Adipocyte (in vitro differentiated cells): Measurements from ENCODE around the gene E2F1.

ENCODE experiments used
- DNase-seq: peaks from one replicate; pipeline ENCODE4 v3.0.0-alpha.2; 2015; ENCODE audit warnings: low read depth
- H3K27me3 ChIP-seq: replicated peaks from 2 replicates; pipeline ENCODE4 v1.7.0; 2013; ENCODE audit warnings: mild to moderate bottlenecking, low read length, moderate library complexity; ENCODE audit not compliant: control insufficient read depth, insufficient read depth
- H3K36me3 ChIP-seq: 2 replicates; pipeline ENCODE4 v1.7.0; 2013; ENCODE audit warnings: low read length, mild to moderate bottlenecking, moderate library complexity; ENCODE audit not compliant: control insufficient read depth, insufficient read depth, severe bottlenecking
- H3K4me1 ChIP-seq: 2 replicates; pipeline ENCODE4 v1.7.0; 2013; ENCODE audit warnings: mild to moderate bottlenecking, low read length, moderate library complexity; ENCODE audit not compliant: control insufficient read depth, insufficient read depth
- H3K4me3 ChIP-seq: 2 replicates; pipeline ENCODE4 v1.7.0; 2013; ENCODE audit warnings: mild to moderate bottlenecking, low read length, moderate library complexity
- H3K9ac ChIP-seq: 2 replicates; pipeline ENCODE4 v1.7.0; 2013; ENCODE audit warnings: mild to moderate bottlenecking, low read length, moderate library complexity
- H3K9me3 ChIP-seq: 2 replicates; pipeline ENCODE4 v1.7.0; 2013; ENCODE audit warnings: mild to moderate bottlenecking, low read length, moderate library complexity; ENCODE audit not compliant: control insufficient read depth

E2F1 gene

DNA sequence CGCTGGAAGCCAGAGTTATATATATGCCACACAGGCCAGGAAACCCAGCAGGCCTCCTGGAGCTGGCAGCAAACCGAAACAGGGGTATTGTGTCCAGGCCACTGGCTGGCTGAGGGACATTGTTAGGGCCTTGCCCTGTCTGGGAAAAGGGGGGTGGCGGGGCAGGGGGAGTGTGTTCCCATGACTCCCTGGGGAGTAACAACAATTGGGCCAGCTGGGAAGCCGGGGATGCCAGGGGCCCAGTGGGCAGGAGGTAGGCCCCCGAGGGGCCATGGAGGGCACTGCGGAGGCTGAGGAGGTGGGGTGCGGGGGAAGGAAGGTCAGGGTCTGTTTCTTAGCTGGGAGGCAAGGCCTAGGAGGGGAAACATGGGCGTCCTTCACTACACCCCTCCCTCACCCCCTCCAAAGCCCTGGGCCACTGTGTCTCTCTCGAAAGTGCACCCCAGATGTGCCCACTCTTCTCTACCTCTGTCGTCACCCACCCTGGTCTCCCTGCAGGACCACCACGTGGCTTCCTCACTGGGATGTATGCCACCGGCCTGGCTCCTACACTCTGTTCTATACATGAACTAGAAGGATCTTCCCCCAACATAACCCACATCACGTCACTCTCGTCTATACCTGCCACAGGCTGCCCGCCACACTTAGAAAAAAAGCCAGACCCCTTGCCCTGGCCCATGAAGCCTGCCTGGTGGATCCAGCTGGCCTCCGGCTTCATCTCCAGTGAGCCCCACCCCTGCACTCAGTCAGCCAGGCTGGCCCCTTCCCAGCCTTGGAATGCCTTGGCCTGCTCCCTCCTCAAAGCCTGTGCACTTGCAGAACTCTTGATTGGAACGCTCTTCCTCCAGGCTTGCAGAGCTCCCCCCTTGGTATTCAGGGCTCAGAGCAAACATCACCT, 7.8 kb upstream of the E2F1 start:
- H3K4me1 ChIP-seq: peaks cover 31% of the 10 kb centered on the region
- H3K9me3 ChIP-seq: no peaks in the 10 kb centered on the region
- DNase-seq: no peak
- H3K4me3 ChIP-seq: no peak overlapping the region
- no peaks in the 10 kb centered on the region for H3K27me3 ChIP-seq
- no peaks in the 10 kb centered on the region for H3K36me3 ChIP-seq
- no peak overlapping the region for H3K9ac ChIP-seq

- H3K9me3 ChIP-seq: no peaks in the 10 kb centered on the region
- H3K4me1 ChIP-seq: peaks cover 38% of the 10 kb centered on the region
- no peak for DNase-seq
- no peak overlapping the region for H3K9ac ChIP-seq
- H3K27me3 ChIP-seq: no peaks in the 10 kb centered on the region
- H3K4me3 ChIP-seq: no peak overlapping the region
- H3K36me3 ChIP-seq: no peaks in the 10 kb centered on the region
These were observed 7.1 kb upstream of the E2F1 start for GRCh38 chr20:33693289-33693688.

DNA sequence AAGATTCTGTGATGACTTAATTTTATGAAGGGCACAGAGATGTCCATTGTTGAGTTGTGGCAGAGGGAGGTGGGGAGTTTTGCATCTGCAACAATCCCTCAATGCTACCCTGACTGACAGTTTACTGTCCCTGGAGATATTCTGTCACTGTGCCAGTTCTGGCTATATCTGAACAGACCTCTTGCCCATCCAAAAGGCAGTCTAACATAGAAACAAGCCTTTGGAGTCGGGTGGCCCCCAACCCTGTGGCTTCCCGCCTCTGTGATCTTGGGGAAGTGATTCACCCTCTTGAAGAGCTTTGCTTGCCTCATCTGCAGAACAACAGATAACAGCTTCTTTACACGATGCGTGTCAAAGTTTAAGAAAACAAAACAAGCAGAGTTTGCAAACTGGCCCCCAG, 3.8 kb upstream of the E2F1 start:
- DNase-seq: no peak
- H3K9ac ChIP-seq: no peak overlapping the region
- no peaks in the 10 kb centered on the region for H3K27me3 ChIP-seq
- no peak overlapping the region for H3K4me3 ChIP-seq
- no peaks in the 10 kb centered on the region for H3K9me3 ChIP-seq
- H3K36me3 ChIP-seq: no peaks in the 10 kb centered on the region
- peaks cover 44% of the 10 kb centered on the region for H3K4me1 ChIP-seq

GRCh38 chr20:33689493-33689892, 3.3 kb upstream of the E2F1 start:
- no peaks in the 10 kb centered on the region for H3K36me3 ChIP-seq
- peaks cover 47% of the 10 kb centered on the region for H3K4me1 ChIP-seq
- no peaks in the 10 kb centered on the region for H3K9me3 ChIP-seq
- H3K4me3 ChIP-seq: no peak overlapping the region
- DNase-seq: no peak
- no peaks in the 10 kb centered on the region for H3K27me3 ChIP-seq
- no peak overlapping the region for H3K9ac ChIP-seq

GRCh38 chr20:33688938-33689424, 2.8 kb upstream of the E2F1 start:
- Histone ChIP-seq H3K9ac (no peak overlapping the region), H3K9me3 (no peaks in the 10 kb centered on the region), H3K4me3 (no peak overlapping the region), H3K27me3 (no peaks in the 10 kb centered on the region), H3K36me3 (no peaks in the 10 kb centered on the region), H3K4me1 (peaks cover 42% of the 10 kb centered on the region)
- DNase-seq: no peak

DNA sequence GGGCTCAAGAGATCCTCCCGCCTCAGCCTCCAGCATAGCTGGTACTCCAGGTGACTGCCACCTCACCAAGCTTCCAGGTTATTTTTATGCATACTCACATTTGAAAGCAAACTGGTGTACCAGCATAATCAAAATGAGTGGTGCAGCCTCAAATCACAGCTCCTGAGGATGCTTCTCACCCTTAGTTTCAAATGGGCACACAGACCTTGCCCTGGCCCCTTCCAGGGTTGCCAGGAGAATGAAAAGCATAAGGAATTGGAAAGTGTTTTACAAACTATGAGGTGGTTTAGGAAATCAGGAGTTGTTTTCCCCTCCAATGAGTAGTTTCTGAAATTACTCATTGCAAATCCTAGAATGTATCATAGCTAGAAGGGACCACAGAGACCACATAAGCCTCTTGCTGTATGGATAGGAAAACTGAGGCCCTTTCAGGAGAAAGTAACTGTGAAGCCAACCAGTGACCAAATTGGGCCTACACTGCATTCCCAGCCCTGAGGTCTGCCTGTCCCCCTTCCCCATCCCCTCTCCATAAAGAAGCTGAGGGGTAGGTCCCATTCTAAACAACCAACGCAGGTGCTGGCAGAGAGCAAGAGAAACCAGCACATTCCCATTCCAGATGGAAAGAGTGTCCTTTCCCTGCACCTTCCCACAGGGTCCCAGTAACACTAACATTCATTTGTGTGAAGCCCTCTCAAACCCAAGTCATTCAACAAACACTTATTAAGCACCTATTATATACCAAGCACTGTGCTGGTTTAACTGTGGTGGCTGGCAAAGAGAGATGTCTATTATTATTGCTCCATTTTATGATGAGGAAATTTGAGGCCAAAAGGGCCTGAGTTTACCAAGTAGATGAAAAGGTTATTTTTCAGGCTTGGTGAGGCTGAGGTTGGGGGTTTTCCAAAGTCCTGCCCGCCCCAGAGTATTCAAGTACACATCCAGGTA, 2.1 kb upstream of the E2F1 start:
- Histone ChIP-seq H3K4me3 (no peak overlapping the region), H3K4me1 (peaks cover 42% of the 10 kb centered on the region), H3K27me3 (no peaks in the 10 kb centered on the region), H3K9me3 (no peaks in the 10 kb centered on the region), H3K36me3 (no peaks in the 10 kb centered on the region), H3K9ac (no peak overlapping the region)
- DNase-seq: no peak

DNA sequence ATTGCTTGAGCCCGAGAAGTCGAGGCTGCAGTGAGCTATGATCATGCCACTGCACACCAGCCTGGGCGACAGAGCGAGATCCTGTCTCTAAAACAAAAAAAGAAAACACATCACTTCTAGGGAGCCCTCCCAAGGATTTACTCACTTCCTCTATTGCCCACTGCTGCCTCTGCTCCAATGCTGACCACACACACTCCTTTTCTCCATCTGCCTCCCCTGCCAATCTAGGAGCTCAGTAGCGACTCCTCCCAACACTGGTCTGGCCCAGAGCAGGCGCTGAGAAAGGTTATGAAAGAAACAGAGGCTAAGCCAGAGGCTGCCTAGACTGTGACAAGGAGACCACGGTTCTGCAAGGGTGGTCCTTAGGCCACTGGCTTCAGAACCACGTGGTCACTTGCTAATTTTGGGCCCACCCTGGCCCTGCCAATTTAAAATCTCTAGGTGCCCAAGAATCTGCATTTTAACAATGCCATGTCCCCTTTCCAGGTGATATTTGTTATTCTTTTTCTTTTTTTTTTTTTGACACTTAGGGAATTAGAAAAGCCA, 1.3 kb upstream of the E2F1 start:
- no peak overlapping the region for H3K4me3 ChIP-seq
- H3K4me1 ChIP-seq: peaks cover 42% of the 10 kb centered on the region
- H3K36me3 ChIP-seq: no peaks in the 10 kb centered on the region
- no peaks in the 10 kb centered on the region for H3K9me3 ChIP-seq
- H3K9ac ChIP-seq: no peak overlapping the region
- DNase-seq: no peak
- no peaks in the 10 kb centered on the region for H3K27me3 ChIP-seq

- Histone ChIP-seq H3K9ac (peak overlapping the region; percentile 55), H3K27me3 (no peaks in the 10 kb centered on the region), H3K4me3 (peak overlapping the region; percentile 76), H3K4me1 (peaks cover 42% of the 10 kb centered on the region), H3K36me3 (no peaks in the 10 kb centered on the region), H3K9me3 (no peaks in the 10 kb centered on the region)
- DNase-seq: no peak
These were observed 790 bp upstream of the E2F1 start for GRCh38 chr20:33686984-33687366.

- no peaks in the 10 kb centered on the region for H3K9me3 ChIP-seq
- peak; percentile 38 for DNase-seq
- no peaks in the 10 kb centered on the region for H3K27me3 ChIP-seq
- H3K36me3 ChIP-seq: no peaks in the 10 kb centered on the region
- H3K4me3 ChIP-seq: peak overlapping the region; percentile 78
- H3K4me1 ChIP-seq: peaks cover 51% of the 10 kb centered on the region
- H3K9ac ChIP-seq: peak overlapping the region; percentile 76
These were observed 671 bp downstream of the E2F1 start for GRCh38 chr20:33685328-33686099.

DNA sequence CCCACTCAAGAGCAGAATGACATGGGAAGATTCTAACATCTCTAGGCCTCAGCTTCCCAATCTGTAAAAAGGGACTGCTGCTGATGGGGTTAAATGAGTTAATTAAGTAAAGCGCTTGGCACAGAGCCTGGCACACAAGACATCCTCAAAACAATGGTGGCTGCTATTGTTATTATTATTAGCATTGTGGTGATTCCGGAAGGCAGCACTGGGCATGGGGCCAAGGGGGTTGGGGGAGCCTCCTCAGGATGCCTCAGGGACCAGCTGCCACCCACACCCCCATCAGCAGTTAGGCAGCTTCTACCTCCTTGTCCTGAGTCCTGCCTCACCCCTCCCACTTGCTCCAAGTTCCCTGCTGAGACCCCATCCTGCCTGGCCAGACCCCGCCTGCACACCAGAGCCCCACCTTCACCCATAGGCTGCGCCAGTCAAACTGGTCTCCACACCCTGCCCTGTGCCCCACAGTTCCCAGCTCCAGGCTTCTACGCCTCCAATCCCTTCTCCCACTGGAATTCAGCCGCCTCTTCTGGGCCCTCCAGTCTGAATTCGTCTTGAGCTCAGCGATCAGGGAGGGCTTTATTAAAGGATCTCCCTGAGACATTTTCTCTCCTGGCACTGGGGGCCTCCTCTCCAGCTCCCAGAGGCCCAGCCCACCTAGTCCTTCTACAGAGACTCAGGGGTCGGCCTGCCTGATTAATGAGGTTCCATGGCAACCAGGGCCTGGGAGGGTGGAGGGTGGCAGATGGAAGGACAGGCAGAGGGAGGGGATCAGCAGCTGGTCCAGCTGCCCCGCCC, 1.5 kb downstream of the E2F1 start:
- Histone ChIP-seq H3K9ac (peak overlapping the region; percentile 76), H3K36me3 (no peaks in the 10 kb centered on the region), H3K4me1 (peaks cover 52% of the 10 kb centered on the region), H3K9me3 (no peaks in the 10 kb centered on the region), H3K4me3 (peak overlapping the region; percentile 78), H3K27me3 (no peaks in the 10 kb centered on the region)
- no peak for DNase-seq
